HEK293 (cell line): Measurements from ENCODE around the gene COX7A1.

Source experiments
- BCL11A ChIP-seq: fragments of 450-650 bp; formaldehyde crosslinking; IDR thresholded peaks from 2 replicates; pipeline ENCODE4 v1.5.1; 2016; ENCODE audit warnings: low read depth, missing biosample characterization, missing genetic modification characterization
- GLIS1 ChIP-seq: fragments of 450-650 bp; formaldehyde crosslinking; IDR thresholded peaks from 2 replicates; pipeline ENCODE4 v1.5.1; 2016; ENCODE audit warnings: missing biosample characterization, missing genetic modification characterization
- HOXC10 ChIP-seq: sonication (generic); formaldehyde crosslinking; IDR thresholded peaks from 2 replicates; pipeline ENCODE4 v1.8.1; 2023; ENCODE audit warnings: mild to moderate bottlenecking, missing genetic modification reagents
- KLF9 ChIP-seq: fragments of 450-650 bp; formaldehyde crosslinking; IDR thresholded peaks from 2 replicates; pipeline ENCODE4 v1.5.1; 2016; ENCODE audit warnings: missing biosample characterization, missing genetic modification characterization, low read depth
- OVOL3 ChIP-seq: fragments of 450-650 bp; formaldehyde crosslinking; IDR thresholded peaks from 2 replicates; pipeline ENCODE4 v1.5.1; 2016; ENCODE audit warnings: missing biosample characterization, missing genetic modification characterization
- ZBTB21 ChIP-seq: fragments of 450-650 bp; formaldehyde crosslinking; IDR thresholded peaks from 2 replicates; pipeline ENCODE4 v1.5.1; 2017; ENCODE audit warnings: missing biosample characterization, missing genetic modification characterization
- ZBTB7A ChIP-seq: fragments of 450-650 bp; formaldehyde crosslinking; IDR thresholded peaks from 2 replicates; pipeline ENCODE4 v1.5.1; 2016; ENCODE audit warnings: low read depth, missing biosample characterization, missing genetic modification characterization
- ZNF133 ChIP-seq: fragments of 450-650 bp; formaldehyde crosslinking; IDR thresholded peaks from 2 replicates; pipeline ENCODE4 v1.5.1; 2016; ENCODE audit warnings: missing biosample characterization, missing genetic modification characterization
- ZNF146 ChIP-seq: fragments of 450-650 bp; formaldehyde crosslinking; IDR thresholded peaks from 2 replicates; pipeline ENCODE4 v1.5.1; 2016; ENCODE audit warnings: missing biosample characterization, missing genetic modification characterization
- ZNF19 ChIP-seq: fragments of 450-650 bp; formaldehyde crosslinking; IDR thresholded peaks from 2 replicates; pipeline ENCODE4; 2016; ENCODE audit warnings: missing biosample characterization, missing genetic modification characterization, low read depth
- ZNF239 ChIP-seq: fragments of 450-650 bp; formaldehyde crosslinking; IDR thresholded peaks from 2 replicates; pipeline ENCODE4 v1.5.1; 2016; ENCODE audit warnings: missing biosample characterization, missing genetic modification characterization
- ZNF416 ChIP-seq: fragments of 450-650 bp; formaldehyde crosslinking; IDR thresholded peaks from 2 replicates; pipeline ENCODE4 v1.5.1; 2016; ENCODE audit warnings: missing biosample characterization, missing genetic modification characterization
- ZNF423 ChIP-seq: fragments of 450-650 bp; formaldehyde crosslinking; IDR thresholded peaks from 2 replicates; pipeline ENCODE4 v1.5.1; 2016; ENCODE audit warnings: missing biosample characterization, missing genetic modification characterization
- ZNF48 ChIP-seq: fragments of 450-650 bp; formaldehyde crosslinking; IDR thresholded peaks from 2 replicates; pipeline ENCODE4 v1.5.1; 2016; ENCODE audit warnings: missing biosample characterization, missing genetic modification characterization
- ZNF514 ChIP-seq: fragments of 450-650 bp; formaldehyde crosslinking; IDR thresholded peaks from 2 replicates; pipeline ENCODE4 v1.5.1; 2016; ENCODE audit warnings: missing biosample characterization, missing genetic modification characterization
- ZNF548 ChIP-seq: fragments of 450-650 bp; formaldehyde crosslinking; IDR thresholded peaks from 2 replicates; pipeline ENCODE4 v1.5.1; 2016; ENCODE audit warnings: missing biosample characterization, missing genetic modification characterization
- ZNF596 ChIP-seq: fragments of 450-650 bp; IDR thresholded peaks from 2 replicates; pipeline ENCODE4 v1.5.0; 2018; ENCODE audit warnings: missing biosample characterization, mild to moderate bottlenecking, missing genetic modification characterization, moderate library complexity
- ZNF626 ChIP-seq: fragments of 450-650 bp; sonication (Bioruptor Pico); formaldehyde crosslinking; IDR thresholded peaks from 2 replicates; pipeline ENCODE4 v1.5.1; 2018; ENCODE audit warnings: missing biosample characterization, missing genetic modification characterization, inconsistent platforms
- ZNF654 ChIP-seq: fragments of 450-650 bp; formaldehyde crosslinking; IDR thresholded peaks from 2 replicates; pipeline ENCODE4 v1.5.1; 2016; ENCODE audit warnings: low read depth, missing biosample characterization, missing genetic modification characterization
- ZNF707 ChIP-seq: fragments of 450-650 bp; formaldehyde crosslinking; IDR thresholded peaks from 2 replicates; pipeline ENCODE4 v1.5.1; 2016; ENCODE audit warnings: missing biosample characterization, missing genetic modification characterization
- ZNF830 ChIP-seq: fragments of 450-650 bp; IDR thresholded peaks from 2 replicates; pipeline ENCODE4 v1.5.0; 2018; ENCODE audit warnings: missing biosample characterization, missing genetic modification characterization, low read depth, mild to moderate bottlenecking, moderate library complexity
- TF ChIP-seq, protein P1 (sequence below): sonication (generic); formaldehyde crosslinking; IDR thresholded peaks from 2 replicates; pipeline ENCODE4 v1.8.1; 2022; ENCODE audit warnings: mild to moderate bottlenecking, moderate library complexity, missing genetic modification reagents
- TF ChIP-seq, protein P2 (sequence below): fragments of 450-650 bp; formaldehyde crosslinking; IDR thresholded peaks from 2 replicates; pipeline ENCODE4 v1.5.1; 2016; ENCODE audit warnings: missing biosample characterization, missing genetic modification characterization
- TF ChIP-seq, protein P3 (sequence below): fragments of 450-650 bp; formaldehyde crosslinking; IDR thresholded peaks from 2 replicates; pipeline ENCODE4 v1.5.1; 2016; ENCODE audit warnings: missing biosample characterization, missing genetic modification characterization
- TF ChIP-seq, protein P4 (sequence below): fragments of 450-650 bp; formaldehyde crosslinking; IDR thresholded peaks from 2 replicates; pipeline ENCODE4 v1.5.1; 2016; ENCODE audit warnings: missing biosample characterization, missing genetic modification characterization
- TF ChIP-seq, protein P5 (sequence below): fragments of 450-650 bp; formaldehyde crosslinking; IDR thresholded peaks from 2 replicates; pipeline ENCODE4 v1.5.1; 2016; ENCODE audit warnings: missing biosample characterization, missing genetic modification characterization
- TF ChIP-seq, protein P6 (sequence below): IDR thresholded peaks from 2 replicates; pipeline ENCODE4 v1.6.1; 2011; ENCODE audit warnings: mild to moderate bottlenecking, low read depth, low read length, borderline replicate concordance
- TF ChIP-seq, protein P7 (sequence below): fragments of 450-650 bp; formaldehyde crosslinking; IDR thresholded peaks from 2 replicates; pipeline ENCODE4 v1.5.1; 2016; ENCODE audit warnings: missing biosample characterization, missing genetic modification characterization
- TF ChIP-seq, protein P8 (sequence below): fragments of 450-650 bp; formaldehyde crosslinking; IDR thresholded peaks from 2 replicates; pipeline ENCODE4 v1.5.1; 2016; ENCODE audit warnings: missing biosample characterization, missing genetic modification characterization

COX7A1 gene

DNA sequence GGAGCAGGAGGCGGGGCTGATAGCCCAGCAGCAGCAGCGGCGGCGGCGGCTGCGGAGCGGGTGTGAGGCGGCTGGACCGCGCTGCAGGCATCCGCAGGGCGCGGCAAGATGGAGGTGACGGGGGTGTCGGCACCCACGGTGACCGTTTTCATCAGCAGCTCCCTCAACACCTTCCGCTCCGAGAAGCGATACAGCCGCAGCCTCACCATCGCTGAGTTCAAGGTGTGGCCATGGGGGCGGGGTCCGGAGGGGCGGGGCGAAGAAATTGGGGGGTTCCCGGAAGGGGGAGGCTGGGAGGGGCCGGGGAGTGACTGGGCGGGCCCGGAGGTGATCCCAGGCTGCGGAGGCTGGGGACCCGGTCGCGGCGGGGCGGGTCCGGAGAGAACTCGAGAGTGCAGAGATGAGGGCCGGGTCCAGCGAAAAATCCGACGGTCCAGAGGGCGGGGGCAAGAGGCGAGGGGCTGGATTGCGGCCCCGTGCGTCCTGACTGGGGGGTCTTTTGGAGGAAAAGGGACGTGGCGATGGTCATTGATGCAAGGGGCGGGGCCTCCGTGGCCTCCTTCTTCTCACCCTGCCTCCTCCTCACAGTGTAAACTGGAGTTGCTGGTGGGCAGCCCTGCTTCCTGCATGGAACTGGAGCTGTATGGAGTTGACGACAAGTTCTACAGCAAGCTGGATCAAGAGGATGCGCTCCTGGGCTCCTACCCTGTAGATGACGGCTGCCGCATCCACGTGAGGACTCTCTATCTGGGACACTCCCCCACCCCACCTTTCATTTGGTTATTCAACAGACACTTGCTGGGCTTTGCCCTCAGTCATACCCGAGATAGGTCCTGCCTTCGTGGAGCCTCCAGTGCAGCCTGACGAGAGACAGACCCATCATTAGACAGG is 36.5 kb downstream of the COX7A1 start, which contains the start of gene TBCB (continued):
- 0 out of 2 replicates have a peak, but pooled peaks have one; percentile 23 for TF ChIP-seq GLIS1 (tag by site-specific recombination)
- TF ChIP-seq, protein P1, sequence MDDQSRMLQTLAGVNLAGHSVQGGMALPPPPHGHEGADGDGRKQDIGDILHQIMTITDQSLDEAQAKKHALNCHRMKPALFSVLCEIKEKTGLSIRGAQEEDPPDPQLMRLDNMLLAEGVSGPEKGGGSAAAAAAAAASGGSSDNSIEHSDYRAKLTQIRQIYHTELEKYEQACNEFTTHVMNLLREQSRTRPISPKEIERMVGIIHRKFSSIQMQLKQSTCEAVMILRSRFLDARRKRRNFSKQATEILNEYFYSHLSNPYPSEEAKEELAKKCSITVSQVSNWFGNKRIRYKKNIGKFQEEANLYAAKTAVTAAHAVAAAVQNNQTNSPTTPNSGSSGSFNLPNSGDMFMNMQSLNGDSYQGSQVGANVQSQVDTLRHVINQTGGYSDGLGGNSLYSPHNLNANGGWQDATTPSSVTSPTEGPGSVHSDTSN (CRISPR knock-in tag): no peak
- TF ChIP-seq, protein P2, sequence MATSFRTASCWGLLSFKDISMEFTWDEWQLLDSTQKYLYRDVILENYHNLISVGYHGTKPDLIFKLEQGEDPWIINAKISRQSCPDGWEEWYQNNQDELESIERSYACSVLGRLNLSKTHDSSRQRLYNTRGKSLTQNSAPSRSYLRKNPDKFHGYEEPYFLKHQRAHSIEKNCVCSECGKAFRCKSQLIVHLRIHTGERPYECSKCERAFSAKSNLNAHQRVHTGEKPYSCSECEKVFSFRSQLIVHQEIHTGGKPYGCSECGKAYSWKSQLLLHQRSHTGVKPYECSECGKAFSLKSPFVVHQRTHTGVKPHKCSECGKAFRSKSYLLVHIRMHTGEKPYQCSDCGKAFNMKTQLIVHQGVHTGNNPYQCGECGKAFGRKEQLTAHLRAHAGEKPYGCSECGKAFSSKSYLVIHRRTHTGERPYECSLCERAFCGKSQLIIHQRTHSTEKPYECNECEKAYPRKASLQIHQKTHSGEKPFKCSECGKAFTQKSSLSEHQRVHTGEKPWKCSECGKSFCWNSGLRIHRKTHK (tag by site-specific recombination): no peak
- TF ChIP-seq ZNF19: no peak
- TF ChIP-seq ZNF707 (tag by site-specific recombination): no peak
- no peak for TF ChIP-seq BCL11A (tag by site-specific recombination)
- no peak for TF ChIP-seq ZNF830 (tag by site-specific recombination)
- no peak for TF ChIP-seq ZNF416 (tag by site-specific recombination)
- TF ChIP-seq ZBTB7A (tag by site-specific recombination): peak; percentile 64
- no peak for TF ChIP-seq ZNF596 (tag by site-specific recombination)
- TF ChIP-seq, protein P3, sequence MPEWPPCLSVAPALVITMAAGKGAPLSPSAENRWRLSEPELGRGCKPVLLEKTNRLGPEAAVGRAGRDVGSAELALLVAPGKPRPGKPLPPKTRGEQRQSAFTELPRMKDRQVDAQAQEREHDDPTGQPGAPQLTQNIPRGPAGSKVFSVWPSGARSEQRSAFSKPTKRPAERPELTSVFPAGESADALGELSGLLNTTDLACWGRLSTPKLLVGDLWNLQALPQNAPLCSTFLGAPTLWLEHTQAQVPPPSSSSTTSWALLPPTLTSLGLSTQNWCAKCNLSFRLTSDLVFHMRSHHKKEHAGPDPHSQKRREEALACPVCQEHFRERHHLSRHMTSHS (tag by site-specific recombination): no peak
- TF ChIP-seq ZNF423 (tag by site-specific recombination): 0 out of 2 replicates have a peak, but pooled peaks have one; percentile 33
- no peak for TF ChIP-seq ZNF626 (tag by site-specific recombination)
- TF ChIP-seq, protein P4, sequence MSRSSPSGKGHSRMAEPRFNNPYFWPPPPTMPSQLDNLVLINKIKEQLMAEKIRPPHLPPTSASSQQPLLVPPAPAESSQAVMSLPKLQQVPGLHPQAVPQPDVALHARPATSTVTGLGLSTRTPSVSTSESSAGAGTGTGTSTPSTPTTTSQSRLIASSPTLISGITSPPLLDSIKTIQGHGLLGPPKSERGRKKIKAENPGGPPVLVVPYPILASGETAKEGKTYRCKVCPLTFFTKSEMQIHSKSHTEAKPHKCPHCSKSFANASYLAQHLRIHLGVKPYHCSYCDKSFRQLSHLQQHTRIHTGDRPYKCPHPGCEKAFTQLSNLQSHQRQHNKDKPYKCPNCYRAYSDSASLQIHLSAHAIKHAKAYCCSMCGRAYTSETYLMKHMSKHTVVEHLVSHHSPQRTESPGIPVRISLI (tag by site-specific recombination): no peak
- TF ChIP-seq, protein P5, sequence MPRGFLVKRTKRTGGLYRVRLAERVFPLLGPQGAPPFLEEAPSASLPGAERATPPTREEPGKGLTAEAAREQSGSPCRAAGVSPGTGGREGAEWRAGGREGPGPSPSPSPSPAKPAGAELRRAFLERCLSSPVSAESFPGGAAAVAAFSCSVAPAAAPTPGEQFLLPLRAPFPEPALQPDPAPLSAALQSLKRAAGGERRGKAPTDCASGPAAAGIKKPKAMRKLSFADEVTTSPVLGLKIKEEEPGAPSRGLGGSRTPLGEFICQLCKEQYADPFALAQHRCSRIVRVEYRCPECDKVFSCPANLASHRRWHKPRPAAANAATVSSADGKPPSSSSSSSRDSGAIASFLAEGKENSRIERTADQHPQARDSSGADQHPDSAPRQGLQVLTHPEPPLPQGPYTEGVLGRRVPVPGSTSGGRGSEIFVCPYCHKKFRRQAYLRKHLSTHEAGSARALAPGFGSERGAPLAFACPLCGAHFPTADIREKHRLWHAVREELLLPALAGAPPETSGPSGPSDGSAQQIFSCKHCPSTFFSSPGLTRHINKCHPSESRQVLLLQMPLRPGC (tag by site-specific recombination): peak; percentile 69; the same call in 1 of the 2 replicates
- TF ChIP-seq, protein P6, sequence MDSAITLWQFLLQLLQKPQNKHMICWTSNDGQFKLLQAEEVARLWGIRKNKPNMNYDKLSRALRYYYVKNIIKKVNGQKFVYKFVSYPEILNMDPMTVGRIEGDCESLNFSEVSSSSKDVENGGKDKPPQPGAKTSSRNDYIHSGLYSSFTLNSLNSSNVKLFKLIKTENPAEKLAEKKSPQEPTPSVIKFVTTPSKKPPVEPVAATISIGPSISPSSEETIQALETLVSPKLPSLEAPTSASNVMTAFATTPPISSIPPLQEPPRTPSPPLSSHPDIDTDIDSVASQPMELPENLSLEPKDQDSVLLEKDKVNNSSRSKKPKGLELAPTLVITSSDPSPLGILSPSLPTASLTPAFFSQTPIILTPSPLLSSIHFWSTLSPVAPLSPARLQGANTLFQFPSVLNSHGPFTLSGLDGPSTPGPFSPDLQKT: no peak
- no peak for TF ChIP-seq ZNF548 (tag by site-specific recombination)
- no peak for TF ChIP-seq ZNF48
- TF ChIP-seq ZNF239 (tag by site-specific recombination): no peak; the same call in 1 of the 2 replicates
- no peak for TF ChIP-seq ZNF654 (tag by site-specific recombination)
- peak; percentile 48 for TF ChIP-seq ZBTB21 (tag by site-specific recombination)
- TF ChIP-seq OVOL3 (tag by site-specific recombination): no peak; the same call in 1 of the 2 replicates
- TF ChIP-seq ZNF146: peak; percentile 7; the same call in 1 of the 2 replicates
- TF ChIP-seq ZNF133 (tag by site-specific recombination): no peak
- TF ChIP-seq HOXC10: no peak
- no peak for TF ChIP-seq ZNF514 (tag by site-specific recombination)
- TF ChIP-seq, protein P7, sequence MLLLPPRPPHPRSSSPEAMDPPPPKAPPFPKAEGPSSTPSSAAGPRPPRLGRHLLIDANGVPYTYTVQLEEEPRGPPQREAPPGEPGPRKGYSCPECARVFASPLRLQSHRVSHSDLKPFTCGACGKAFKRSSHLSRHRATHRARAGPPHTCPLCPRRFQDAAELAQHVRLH (tag by site-specific recombination): no peak
- peak; percentile 98 for TF ChIP-seq KLF9 (tag by site-specific recombination)
- TF ChIP-seq, protein P8, sequence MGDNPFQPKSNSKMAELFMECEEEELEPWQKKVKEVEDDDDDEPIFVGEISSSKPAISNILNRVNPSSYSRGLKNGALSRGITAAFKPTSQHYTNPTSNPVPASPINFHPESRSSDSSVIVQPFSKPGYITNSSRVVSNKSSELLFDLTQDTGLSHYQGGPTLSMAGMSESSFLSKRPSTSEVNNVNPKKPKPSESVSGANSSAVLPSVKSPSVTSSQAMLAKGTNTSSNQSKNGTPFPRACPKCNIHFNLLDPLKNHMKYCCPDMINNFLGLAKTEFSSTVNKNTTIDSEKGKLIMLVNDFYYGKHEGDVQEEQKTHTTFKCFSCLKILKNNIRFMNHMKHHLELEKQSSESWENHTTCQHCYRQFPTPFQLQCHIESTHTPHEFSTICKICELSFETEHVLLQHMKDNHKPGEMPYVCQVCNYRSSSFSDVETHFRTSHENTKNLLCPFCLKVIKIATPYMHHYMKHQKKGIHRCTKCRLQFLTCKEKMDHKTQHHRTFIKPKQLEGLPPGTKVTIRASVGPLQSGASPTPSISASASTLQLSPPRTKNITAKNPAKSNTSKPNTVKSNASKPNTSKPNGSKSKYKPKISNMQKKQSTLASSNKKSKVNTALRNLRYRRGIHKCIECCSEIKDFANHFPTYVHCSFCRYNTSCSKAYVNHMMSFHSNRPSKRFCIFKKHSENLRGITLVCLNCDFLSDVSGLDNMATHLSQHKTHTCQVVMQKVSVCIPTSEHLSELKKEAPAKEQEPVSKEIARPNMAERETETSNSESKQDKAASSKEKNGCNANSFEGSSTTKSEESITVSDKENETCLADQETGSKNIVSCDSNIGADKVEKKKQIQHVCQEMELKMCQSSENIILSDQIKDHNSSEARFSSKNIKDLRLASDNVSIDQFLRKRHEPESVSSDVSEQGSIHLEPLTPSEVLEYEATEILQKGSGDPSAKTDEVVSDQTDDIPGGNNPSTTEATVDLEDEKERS (tag by site-specific recombination): no peak
